GM23248 (cell line): ENCODE data around the gene IFI16.

Source experiments
- EZH2 ChIP-seq: fragments of 200-600 bp; sonication (generic); IDR thresholded peaks from 2 replicates; pipeline ENCODE4 v1.6.1; 2018; ENCODE audit warnings: antibody characterized with exemption, mild to moderate bottlenecking; ENCODE audit not compliant: insufficient read depth, poor library complexity, severe bottlenecking
- EZH2phosphoT487 ChIP-seq: fragments of 200-600 bp; sonication (generic); IDR thresholded peaks from 2 replicates; pipeline ENCODE4 v1.6.1; 2018; ENCODE audit warnings: antibody characterized with exemption, moderate library complexity, mild to moderate bottlenecking, low read depth; ENCODE audit not compliant: insufficient read depth

DNA sequence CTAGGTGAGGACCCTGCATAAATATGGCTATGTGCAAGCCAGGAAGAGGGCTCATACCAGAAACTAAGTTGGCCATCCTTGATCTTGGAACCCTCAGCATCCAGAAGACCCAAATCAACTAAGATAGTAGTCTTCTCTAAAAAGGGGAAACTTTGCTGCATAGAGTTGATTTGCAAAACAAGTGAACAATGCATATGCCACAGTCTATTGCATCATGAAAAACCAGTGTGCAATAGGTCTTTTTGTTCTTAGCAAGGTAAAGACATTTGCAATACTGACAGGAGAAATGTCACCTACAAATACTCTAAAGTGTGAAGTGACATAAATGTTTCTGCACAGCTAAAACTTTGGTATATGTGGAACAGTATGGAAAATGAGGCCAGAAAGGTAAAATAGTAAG, 2.0 kb upstream of the IFI16 start:
- TF ChIP-seq EZH2 (no peak), EZH2phosphoT487 (no peak)
